HG03442 (cell line): Measurements from ENCODE around the gene ATXN1.
"Not testable (repeated sequence)": the region's sequence is repeated elsewhere in the genome, so short reads cannot be mapped to it uniquely, and the experiment has no call there.

Experiments used
- ATAC-seq: cut with Tn5 transposase; IDR thresholded peaks from one replicate; pipeline ENCODE4 v1.9.1; 2021; ENCODE audit warnings: mild to moderate bottlenecking, moderate library complexity; ENCODE audit not compliant: unreplicated experiment

ATXN1 gene

GRCh38 chr6:16760516-16761470 is at the start of gene ATXN1:
ATXN1 (minus strand) TSS chr6:16761460.
- ATAC-seq = no peak

- no peak for ATAC-seq
Observed at GRCh38 chr6:16810411-16810810, 49.2 kb upstream of the ATXN1 start.

GRCh38 chr6:16809753-16810358 is 48.6 kb upstream of the ATXN1 start:
- no peak for ATAC-seq

- no peak for ATAC-seq
Observed at GRCh38 chr6:16807956-16808355, 46.7 kb upstream of the ATXN1 start.

GRCh38 chr6:16806363-16806762 is 45.1 kb upstream of the ATXN1 start:
- no peak for ATAC-seq

GRCh38 chr6:16805243-16805950 is 44.1 kb upstream of the ATXN1 start:
- no peak for ATAC-seq

GRCh38 chr6:16804546-16805242 is 43.4 kb upstream of the ATXN1 start:
- no peak for ATAC-seq

GRCh38 chr6:16803294-16804200 is 42.3 kb upstream of the ATXN1 start:
- ATAC-seq = no peak

- no peak for ATAC-seq
Observed at GRCh38 chr6:16802071-16802470, 40.8 kb upstream of the ATXN1 start.

GRCh38 chr6:16800942-16801341 is 39.7 kb upstream of the ATXN1 start:
- ATAC-seq = no peak

- ATAC-seq = no peak
Observed at GRCh38 chr6:16800341-16800740, 39.1 kb upstream of the ATXN1 start.

GRCh38 chr6:16799279-16800193 is 38.3 kb upstream of the ATXN1 start:
- ATAC-seq = no peak

- no peak for ATAC-seq
Observed at GRCh38 chr6:16793828-16794412, 32.7 kb upstream of the ATXN1 start.

GRCh38 chr6:16789329-16790038 is 28.2 kb upstream of the ATXN1 start:
- ATAC-seq = no peak

GRCh38 chr6:16787128-16787682 is 25.9 kb upstream of the ATXN1 start:
- ATAC-seq = no peak

- no peak for ATAC-seq
Observed at GRCh38 chr6:16785496-16785895, 24.2 kb upstream of the ATXN1 start.

- not testable (repeated sequence) for ATAC-seq
Observed at GRCh38 chr6:16784957-16785356, 23.7 kb upstream of the ATXN1 start.
